ENCODE data around the gene MRPS23.

GRCh38 chr17:57859601-57860413, 10.0 kb upstream of the MRPS23 start:
- TF ChIP-seq ZNF707 (tag by site-specific recombination; IDR thresholded peaks at IDR 0.05) (no peak), CTCF (tag by site-specific recombination; IDR thresholded peaks at IDR 0.05) (no peak), ATF2 (tag by site-specific recombination; IDR thresholded peaks at IDR 0.05; ENCODE audit: low read depth) (no peak), ZNF521 (tag by site-specific recombination; IDR thresholded peaks at IDR 0.05) (no peak), ZFP41 (tag by site-specific recombination; IDR thresholded peaks at IDR 0.05; ENCODE audit: borderline replicate concordance) (no peak), YY1 (tag by site-specific recombination; IDR thresholded peaks at IDR 0.05) (no peak), ZFP3 (tag by site-specific recombination; IDR thresholded peaks at IDR 0.05; ENCODE audit: low read depth) (no peak), ZNF341 (tag by site-specific recombination; IDR thresholded peaks at IDR 0.05; ENCODE audit: low read depth) (no peak), SALL2 (tag by site-specific recombination; IDR thresholded peaks at IDR 0.05; ENCODE audit: borderline replicate concordance) (no peak), ZSCAN5A (tag by site-specific recombination; IDR thresholded peaks at IDR 0.05) (no peak)
- TF ChIP-seq, protein P1, sequence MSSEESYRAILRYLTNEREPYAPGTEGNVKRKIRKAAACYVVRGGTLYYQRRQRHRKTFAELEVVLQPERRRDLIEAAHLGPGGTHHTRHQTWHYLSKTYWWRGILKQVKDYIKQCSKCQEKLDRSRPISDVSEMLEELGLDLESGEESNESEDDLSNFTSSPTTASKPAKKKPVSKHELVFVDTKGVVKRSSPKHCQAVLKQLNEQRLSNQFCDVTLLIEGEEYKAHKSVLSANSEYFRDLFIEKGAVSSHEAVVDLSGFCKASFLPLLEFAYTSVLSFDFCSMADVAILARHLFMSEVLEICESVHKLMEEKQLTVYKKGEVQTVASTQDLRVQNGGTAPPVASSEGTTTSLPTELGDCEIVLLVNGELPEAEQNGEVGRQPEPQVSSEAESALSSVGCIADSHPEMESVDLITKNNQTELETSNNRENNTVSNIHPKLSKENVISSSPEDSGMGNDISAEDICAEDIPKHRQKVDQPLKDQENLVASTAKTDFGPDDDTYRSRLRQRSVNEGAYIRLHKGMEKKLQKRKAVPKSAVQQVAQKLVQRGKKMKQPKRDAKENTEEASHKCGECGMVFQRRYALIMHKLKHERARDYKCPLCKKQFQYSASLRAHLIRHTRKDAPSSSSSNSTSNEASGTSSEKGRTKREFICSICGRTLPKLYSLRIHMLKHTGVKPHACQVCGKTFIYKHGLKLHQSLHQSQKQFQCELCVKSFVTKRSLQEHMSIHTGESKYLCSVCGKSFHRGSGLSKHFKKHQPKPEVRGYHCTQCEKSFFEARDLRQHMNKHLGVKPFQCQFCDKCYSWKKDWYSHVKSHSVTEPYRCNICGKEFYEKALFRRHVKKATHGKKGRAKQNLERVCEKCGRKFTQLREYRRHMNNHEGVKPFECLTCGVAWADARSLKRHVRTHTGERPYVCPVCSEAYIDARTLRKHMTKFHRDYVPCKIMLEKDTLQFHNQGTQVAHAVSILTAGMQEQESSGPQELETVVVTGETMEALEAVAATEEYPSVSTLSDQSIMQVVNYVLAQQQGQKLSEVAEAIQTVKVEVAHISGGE (tag by site-specific recombination; conservative IDR thresholded peaks at IDR 0.05; ENCODE audit: low read depth): no peak
- TF ChIP-seq, protein P2, sequence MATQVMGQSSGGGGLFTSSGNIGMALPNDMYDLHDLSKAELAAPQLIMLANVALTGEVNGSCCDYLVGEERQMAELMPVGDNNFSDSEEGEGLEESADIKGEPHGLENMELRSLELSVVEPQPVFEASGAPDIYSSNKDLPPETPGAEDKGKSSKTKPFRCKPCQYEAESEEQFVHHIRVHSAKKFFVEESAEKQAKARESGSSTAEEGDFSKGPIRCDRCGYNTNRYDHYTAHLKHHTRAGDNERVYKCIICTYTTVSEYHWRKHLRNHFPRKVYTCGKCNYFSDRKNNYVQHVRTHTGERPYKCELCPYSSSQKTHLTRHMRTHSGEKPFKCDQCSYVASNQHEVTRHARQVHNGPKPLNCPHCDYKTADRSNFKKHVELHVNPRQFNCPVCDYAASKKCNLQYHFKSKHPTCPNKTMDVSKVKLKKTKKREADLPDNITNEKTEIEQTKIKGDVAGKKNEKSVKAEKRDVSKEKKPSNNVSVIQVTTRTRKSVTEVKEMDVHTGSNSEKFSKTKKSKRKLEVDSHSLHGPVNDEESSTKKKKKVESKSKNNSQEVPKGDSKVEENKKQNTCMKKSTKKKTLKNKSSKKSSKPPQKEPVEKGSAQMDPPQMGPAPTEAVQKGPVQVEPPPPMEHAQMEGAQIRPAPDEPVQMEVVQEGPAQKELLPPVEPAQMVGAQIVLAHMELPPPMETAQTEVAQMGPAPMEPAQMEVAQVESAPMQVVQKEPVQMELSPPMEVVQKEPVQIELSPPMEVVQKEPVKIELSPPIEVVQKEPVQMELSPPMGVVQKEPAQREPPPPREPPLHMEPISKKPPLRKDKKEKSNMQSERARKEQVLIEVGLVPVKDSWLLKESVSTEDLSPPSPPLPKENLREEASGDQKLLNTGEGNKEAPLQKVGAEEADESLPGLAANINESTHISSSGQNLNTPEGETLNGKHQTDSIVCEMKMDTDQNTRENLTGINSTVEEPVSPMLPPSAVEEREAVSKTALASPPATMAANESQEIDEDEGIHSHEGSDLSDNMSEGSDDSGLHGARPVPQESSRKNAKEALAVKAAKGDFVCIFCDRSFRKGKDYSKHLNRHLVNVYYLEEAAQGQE (tag by site-specific recombination; IDR thresholded peaks at IDR 0.05): no peak
- TF ChIP-seq, protein P3, sequence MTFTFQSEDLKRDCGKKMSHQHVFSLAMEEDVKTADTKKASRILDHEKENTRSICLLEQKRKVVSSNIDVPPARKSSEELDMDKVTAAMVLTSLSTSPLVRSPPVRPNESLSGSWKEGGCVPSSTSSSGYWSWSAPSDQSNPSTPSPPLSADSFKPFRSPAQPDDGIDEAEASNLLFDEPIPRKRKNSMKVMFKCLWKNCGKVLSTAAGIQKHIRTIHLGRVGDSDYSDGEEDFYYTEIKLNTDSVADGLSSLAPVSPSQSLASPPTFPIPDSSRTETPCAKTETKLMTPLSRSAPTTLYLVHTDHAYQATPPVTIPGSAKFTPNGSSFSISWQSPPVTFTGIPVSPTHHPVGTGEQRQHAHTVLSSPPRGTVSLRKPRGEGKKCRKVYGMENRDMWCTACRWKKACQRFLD (tag by site-specific recombination; IDR thresholded peaks at IDR 0.05): no peak
